HG03575 (cell line): ENCODE measurements around the gene CMPK2.
A peak's percentile ranks its signal among the peaks of the same experiment; 100 is the strongest.
"Not testable (repeated sequence)": the region's sequence is repeated elsewhere in the genome, so short reads cannot be mapped to it uniquely, and the experiment has no call there.

Experiments used
- ATAC-seq: cut with Tn5 transposase; IDR thresholded peaks from one replicate; pipeline ENCODE4 v1.9.1; 2021; ENCODE audit not compliant: unreplicated experiment, insufficient number of reproducible peaks, low FRiP score; ENCODE audit errors: extremely low read depth

The CMPK2 gene

GRCh38 chr2:6865346-6866274 lies at the start of gene CMPK2:
Gene CMPK2 (minus strand): TSS chr2:6865907. CDS start chr2:6865696, 211 bp downstream.
- ATAC-seq = peak; percentile 41

GRCh38 chr2:6915399-6915798 lies 49.7 kb upstream of the CMPK2 start:
- ATAC-seq = no peak

DNA sequence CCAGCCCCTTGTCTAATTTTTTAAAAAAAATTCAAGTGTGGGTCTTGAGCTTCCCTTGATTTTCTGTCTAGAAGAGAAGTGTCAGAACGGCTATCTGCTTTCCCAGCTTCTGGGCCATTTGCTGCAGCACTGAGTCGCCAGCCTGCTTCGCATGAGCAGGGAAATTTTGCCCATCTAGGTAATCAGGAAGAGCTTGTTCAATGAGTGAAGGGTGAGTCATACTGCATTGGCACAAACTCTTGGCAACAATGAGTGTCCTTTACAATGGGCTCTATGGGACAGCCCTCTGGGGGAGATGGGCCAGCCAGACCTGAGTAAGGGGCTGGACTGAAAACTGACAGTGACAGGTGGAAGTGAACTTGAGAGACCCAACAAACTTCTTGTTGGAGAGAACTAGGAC lies 49.1 kb upstream of the CMPK2 start:
- no peak for ATAC-seq

- ATAC-seq = no peak
These were observed 47.9 kb upstream of the CMPK2 start for GRCh38 chr2:6913415-6914157.

DNA sequence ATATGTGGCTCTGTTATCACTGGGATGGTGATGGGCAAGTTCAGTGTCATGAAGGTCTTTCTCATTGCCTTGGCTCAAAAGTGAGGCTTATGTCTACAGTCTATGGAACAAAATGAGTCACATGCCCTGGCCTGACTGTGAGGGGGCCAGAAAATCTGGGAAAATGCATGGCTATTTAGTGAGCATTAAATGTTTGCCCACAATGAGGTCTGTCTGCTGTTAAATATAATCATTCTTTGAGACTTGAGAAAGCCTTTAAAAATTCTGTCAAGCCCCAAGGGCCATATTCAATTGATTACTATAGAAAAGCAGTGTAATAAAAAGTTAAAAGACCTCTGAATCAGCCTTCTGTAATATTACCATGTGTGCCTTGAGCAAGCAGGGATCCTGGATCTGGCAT lies 46.0 kb upstream of the CMPK2 start:
- ATAC-seq = no peak

GRCh38 chr2:6909431-6910385 lies 44.0 kb upstream of the CMPK2 start:
- ATAC-seq = peak; percentile 96

DNA sequence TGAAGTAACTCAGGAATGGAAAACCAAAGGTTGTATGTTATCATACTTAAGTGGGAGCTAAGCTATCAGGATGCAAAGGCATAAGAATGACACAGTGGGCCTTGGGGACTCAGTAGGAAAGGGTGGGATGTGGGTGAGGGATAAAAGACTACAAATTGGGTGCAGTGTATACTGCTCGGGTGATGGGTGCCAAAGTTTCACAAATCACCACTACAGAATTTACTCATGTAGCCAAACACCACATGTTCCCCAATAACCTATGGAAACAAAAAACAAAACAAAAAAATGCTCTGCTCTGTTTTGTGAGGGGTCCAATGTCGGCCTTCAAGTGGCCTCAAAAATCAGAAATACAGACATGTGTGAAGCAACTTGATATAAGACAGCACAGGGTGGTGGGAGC lies 42.6 kb upstream of the CMPK2 start:
- no peak for ATAC-seq

- no peak for ATAC-seq
These were observed 40.5 kb upstream of the CMPK2 start for GRCh38 chr2:6906165-6906741.

- no peak for ATAC-seq
These were observed 40.0 kb upstream of the CMPK2 start for GRCh38 chr2:6905668-6906067.

DNA sequence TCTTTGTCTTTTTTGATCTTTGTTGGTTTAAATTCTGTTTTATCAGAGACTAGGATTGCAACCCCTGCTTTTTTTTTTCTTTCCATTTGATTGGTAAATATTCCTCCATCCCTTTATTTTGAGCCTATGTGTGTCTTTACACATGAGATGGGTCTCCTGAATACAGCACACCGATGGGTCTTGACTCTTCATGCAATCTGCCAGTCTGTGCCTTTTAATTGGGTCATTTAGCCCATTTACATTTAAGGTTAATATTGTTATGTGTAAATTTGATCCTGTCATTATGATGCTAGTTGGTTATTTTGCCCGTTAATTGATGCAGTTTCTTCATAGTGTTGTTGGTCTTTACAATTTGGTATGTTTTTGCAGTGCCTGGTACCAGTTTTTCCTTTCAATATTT lies 36.9 kb upstream of the CMPK2 start:
- ATAC-seq = not testable (repeated sequence)

GRCh38 chr2:6896930-6897759 lies 31.4 kb upstream of the CMPK2 start:
- no peak for ATAC-seq

- ATAC-seq = no peak
These were observed 28.3 kb upstream of the CMPK2 start for GRCh38 chr2:6893876-6894482.

GRCh38 chr2:6888724-6889123 lies 23.0 kb upstream of the CMPK2 start:
- ATAC-seq = no peak

DNA sequence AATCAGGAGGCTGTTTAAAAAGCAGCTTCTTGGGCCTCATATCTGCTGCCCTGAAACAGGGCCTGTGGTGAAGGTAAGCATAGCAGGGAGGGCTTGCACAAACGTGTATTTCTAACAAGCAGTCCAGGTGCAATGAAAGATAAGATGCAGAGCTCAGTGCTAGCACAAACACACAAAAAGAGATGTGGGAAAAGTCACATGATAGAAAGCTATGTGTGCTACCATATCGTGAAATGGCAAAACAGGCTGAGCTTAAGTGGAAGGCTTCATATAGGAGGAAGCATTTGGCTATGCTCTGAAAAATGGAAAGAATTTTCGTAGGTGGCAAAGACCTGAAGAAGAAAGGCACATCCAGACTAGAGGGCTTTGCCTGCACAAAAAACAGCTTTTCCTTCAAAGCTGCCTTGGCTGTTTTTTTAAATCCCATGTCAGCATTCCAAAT lies 22.1 kb upstream of the CMPK2 start:
- ATAC-seq = no peak

GRCh38 chr2:6885968-6886367 lies 20.3 kb upstream of the CMPK2 start:
- ATAC-seq = no peak

- no peak for ATAC-seq
These were observed 19.8 kb upstream of the CMPK2 start for GRCh38 chr2:6885551-6885950.

DNA sequence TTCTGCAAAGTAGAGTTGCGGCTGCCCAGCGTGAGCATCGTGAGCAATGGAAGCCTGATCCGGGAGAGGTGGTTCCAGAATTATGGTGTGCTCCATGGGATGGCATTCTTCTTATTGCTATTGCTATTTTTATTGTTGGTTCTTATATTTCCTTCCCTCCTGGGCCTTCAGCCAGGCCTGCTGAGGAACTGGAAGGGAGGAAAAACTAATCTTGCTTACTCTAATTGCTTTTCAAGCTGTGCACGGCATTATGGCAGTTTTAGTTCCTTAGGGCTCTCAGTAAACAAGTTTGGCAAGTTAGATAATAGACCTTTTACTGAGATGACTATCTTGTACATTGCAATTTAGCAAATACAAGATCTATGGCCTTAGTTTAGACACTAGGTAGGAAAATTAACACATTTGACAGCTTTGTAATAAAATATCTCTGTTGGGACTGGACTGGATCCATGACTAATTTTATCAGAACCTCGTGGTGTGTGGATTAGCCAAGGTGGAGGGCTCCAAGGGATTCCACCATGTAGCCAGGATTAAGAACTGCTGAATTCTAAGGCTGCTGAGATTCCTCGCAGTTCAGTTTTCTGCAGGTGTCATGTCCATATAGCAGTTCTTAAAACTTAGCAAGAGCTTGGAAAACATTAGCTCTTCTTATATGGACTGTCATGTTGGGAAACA lies 17.9 kb upstream of the CMPK2 start:
- ATAC-seq = no peak
